ENCODE measurements around the gene MPP7.

The MPP7 gene

GRCh38 chr10:28307267-28307666 lies 4.4 kb upstream of the MPP7 start:
- no peak overlapping the region for H3K4me3 ChIP-seq (ENCODE audit: control insufficient read depth, low read depth, low read length)
- TF ChIP-seq CTCF (IDR thresholded peaks at IDR 0.05; ENCODE audit: control insufficient read depth, insufficient read depth, low read depth, low read length, missing control alignments), result no peak

DNA sequence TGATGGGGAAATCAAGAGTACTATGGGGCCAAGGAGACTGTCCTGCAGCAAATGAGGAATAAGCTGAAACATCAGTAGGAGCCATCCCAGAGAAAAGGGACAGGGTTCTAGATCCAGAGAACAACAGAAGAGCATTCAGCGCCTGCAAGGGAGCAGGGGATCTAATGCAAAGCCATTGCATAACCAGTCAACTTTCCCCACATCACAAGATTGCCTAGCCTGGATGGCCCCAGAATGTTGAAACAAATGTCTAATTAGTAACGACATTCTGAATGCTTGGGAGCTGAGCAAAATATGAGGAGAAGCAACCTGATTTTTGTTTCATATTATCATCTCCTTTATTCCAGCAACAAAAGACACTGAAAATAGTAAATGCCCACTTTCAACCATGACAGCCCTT lies 2.7 kb upstream of the MPP7 start:
- TF ChIP-seq CTCF (IDR thresholded peaks at IDR 0.05; ENCODE audit: control insufficient read depth, insufficient read depth, low read depth, low read length, missing control alignments), result no peak
- no peak for DNase-seq (ENCODE audit: low read depth)
- H3K4me3 ChIP-seq (ENCODE audit: control insufficient read depth, low read depth, low read length), result no peak overlapping the region

More at GRCh38 chr10:28307267-28307666, 4.4 kb upstream of the MPP7 start:
- no peak for DNase-seq (ENCODE audit: low read depth)

- no peak for TF ChIP-seq CTCF (IDR thresholded peaks at IDR 0.05; ENCODE audit: control insufficient read depth, insufficient read depth, low read depth, low read length, missing control alignments)
- DNase-seq (ENCODE audit: low read depth), result no peak
- no peak overlapping the region for H3K4me3 ChIP-seq (ENCODE audit: control insufficient read depth, low read depth, low read length)
These were observed 1.2 kb upstream of the MPP7 start for GRCh38 chr10:28304032-28304571.

DNA sequence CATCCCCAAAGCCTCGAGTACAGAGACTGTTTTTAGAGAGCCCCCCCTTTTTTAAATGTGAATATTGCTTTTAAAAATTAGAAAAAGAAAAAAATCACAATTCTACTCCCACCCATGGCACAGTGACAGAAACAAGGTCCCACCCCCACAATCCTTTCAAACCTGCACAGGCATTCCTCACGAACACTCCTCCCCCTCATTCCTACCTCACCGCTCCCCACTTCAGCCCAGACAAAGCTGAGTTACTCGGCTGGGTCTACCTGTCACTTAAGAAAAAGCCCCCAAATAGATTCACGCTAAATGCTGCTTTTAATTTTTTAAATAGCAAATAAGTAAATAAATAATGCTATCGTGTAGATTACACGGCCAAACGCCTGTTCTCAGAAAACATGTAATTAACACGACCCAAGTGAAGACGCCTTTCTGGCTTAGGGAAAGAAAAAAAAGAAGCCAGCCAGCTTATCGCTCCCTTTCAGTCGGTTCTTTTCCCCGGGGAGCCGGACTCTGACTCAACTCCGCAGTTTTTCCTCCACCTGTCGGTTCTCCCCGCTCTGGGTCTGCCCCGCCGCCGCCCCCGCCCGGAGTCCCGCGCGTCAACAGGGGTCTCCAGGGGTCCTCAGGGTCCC lies 739 bp downstream of the MPP7 start:
- DNase-seq (ENCODE audit: low read depth), result no peak

DNA sequence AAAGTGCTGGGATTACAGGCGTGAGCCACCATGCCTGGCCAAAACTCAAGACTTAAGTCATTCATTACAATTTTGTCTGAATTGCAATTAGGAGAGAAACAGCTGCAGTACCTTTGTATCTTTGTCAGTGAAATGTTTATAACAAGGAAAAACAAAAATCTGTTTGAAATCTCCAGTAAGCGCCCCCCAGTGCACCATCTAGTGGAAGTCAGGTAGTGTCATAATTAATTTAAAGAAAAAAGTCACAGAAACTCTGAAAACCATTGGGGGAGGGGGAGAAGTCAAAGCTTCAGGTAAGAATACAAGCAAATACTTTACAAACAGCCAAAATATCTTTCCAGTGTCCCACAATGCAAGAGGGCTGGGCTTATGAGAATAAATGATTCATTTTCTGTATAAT lies 2.8 kb downstream of the MPP7 start:
- DNase-seq (ENCODE audit: low read depth), result no peak
- no peak overlapping the region for H3K4me3 ChIP-seq (ENCODE audit: control insufficient read depth, low read depth, low read length)
- no peak for TF ChIP-seq CTCF (IDR thresholded peaks at IDR 0.05; ENCODE audit: control insufficient read depth, insufficient read depth, low read depth, low read length, missing control alignments)

More for the DNA sequence above, 739 bp downstream of the MPP7 start:
- peak overlapping the region; percentile 39 for H3K4me3 ChIP-seq (ENCODE audit: control insufficient read depth, low read depth, low read length)
- no peak for TF ChIP-seq CTCF (IDR thresholded peaks at IDR 0.05; ENCODE audit: control insufficient read depth, insufficient read depth, low read depth, low read length, missing control alignments)

DNA sequence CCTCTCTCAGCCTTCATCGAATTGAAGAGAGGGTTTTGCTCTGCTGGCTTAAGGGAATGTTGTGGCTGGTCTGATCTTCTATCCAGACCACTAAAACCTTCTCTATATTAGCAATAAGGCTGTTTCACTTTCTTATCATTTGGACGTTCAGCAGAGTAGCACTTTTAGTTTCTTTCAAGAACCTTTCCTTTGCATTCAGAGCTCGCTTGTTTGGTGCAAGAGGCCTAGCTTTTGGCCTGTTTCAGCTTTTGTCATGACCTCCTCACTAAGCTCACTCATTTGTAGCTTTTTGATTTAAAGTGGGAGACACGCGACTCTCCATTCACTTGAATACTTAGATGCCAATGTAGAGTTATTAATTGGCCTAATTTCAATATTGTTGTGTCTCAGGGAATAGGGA lies 3.9 kb downstream of the MPP7 start:
- DNase-seq (ENCODE audit: low read depth), result no peak
- H3K4me3 ChIP-seq (ENCODE audit: control insufficient read depth, low read depth, low read length), result no peak overlapping the region
- TF ChIP-seq CTCF (IDR thresholded peaks at IDR 0.05; ENCODE audit: control insufficient read depth, insufficient read depth, low read depth, low read length, missing control alignments), result no peak

Data from AG09309 (cell line).